IPS-NIHi7 (cell line): ENCODE data around the gene TNFRSF4.
"Not testable (repeated sequence)": the region's sequence is repeated elsewhere in the genome, so short reads cannot be mapped to it uniquely, and the experiment has no call there.

Source experiments
- DNase-seq: peaks from one replicate; pipeline ENCODE4 v3.0.0; 2012; ENCODE audit warnings: mixed read lengths; ENCODE audit errors: extremely low spot score

TNFRSF4 gene

DNA sequence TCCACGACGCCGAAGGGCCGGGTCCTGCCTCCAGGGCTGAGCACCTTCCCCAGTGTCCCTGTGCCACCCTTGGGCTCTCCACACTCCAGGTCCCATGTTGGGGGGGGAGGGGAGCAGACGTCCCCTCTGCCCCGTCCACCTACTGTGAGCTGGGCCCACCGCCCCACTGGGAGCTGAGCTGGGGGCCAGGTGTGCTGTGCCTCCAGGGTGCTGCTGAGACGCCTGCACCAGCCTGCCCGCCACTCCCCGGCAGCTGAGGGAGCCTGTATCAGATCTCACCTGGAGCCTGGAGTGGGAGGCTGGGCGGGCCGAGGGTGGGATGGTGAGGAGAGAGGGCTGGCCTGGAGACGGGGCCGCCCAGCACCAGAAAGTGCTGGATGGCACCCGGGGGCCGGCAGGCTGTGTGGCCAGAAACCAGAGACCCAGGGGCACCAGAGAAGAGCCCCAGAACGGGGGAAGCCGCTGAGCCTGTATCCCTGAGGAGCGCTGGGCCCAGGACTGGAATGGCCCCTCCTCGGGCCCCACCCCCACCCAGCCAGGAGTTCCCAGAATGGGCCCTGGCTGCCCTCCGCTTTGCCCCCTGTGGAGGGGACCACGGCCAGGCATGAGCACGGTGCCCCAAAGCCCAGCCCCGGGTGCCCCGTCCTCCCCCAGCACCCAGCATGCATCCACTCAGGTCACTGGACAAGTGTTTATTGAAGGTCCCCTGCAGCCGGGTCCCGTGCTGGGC lies 11.0 kb downstream of the TNFRSF4 start:
- no peak for DNase-seq

DNA sequence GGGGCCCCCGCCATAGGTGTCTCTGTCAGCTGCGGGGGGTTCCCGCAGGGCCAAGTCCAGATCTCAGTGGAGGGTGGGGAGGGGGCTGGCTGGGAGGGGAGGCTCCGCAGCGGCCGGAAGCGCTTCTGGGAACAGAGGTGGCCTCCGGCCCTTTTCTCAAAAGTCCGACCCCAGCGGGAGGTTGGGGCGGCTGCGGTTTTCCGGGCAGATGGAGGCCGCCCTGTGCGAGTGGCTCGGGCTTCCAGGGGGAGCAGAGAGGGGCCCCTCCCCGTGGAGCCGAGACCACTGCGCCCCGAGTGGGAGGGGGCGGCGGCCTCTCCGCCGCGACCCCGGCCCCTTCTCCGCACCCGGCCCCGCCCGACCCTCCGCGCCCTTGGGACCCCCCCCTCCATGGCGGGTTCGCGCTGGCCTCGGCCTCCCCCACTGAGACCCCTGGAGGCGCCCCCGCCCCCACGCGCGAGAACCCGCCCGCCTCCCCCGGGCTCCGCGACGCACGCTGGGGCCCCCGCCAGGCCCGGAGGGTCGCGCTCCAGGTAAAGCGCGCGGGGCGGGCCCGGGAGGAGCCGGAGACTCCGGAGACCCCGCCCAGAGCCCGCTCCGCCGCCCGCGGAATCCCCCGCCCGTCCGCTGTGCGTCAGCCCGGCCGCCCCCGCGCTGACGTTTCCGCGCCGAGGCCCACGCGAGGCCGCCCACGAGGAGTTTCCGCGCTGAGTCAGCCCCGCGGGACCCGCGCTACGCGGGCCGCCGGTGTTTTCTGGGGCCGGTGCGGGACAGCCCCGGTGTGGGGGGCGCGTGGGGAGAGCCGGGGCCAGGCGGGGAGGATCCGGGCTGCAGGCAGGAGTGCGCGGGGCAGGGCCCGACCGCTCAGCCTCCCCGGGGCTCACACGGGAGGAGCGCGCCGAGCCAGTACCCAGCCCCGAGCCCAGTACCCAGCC lies 12.8 kb downstream of the TNFRSF4 start:
- peak; percentile 81 for DNase-seq

DNA sequence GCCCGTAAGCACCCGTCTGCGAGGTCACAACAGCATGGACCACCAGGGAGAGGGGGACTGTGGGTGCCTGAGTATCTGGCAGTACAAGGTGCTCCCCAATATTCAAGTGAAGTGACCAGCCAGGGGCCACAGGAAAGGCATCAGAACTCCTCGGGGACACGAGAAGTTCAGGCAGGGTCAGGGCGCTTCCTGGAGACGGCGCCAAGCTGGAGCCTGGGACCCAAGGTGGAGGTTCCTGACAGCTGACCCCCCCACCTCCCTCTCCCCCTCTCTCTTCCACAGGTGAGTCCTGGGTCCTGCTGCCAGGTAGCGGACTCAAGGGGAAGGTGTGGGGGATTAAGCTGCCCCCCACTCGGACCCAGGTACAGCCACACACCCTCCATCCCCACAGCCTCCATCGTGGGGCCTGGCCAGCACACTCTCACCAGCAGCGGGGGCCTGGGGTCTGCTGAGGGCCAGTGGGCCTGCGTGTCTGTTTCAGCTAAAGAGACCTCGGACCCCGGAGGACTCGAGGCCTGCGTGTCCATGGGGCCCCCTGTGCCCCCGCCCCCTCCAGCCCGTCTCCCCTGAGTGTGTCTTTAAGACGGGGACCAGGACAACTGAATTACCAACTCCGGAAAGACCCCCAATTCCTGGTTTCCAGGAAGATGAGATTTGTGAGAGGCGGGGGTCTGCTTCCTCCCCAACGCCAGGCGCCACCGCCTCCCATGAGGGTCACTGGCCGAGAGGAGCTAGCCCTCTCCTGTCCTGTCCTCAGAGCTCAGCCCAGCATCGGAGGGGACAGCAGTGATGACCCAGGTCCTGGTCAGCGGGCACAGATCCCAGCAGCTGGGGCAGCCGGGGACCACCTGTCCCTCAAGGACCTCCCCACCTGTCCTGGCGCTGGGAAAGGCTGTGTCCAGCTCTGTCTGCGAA lies 13.7 kb downstream of the TNFRSF4 start:
- DNase-seq: no peak

DNA sequence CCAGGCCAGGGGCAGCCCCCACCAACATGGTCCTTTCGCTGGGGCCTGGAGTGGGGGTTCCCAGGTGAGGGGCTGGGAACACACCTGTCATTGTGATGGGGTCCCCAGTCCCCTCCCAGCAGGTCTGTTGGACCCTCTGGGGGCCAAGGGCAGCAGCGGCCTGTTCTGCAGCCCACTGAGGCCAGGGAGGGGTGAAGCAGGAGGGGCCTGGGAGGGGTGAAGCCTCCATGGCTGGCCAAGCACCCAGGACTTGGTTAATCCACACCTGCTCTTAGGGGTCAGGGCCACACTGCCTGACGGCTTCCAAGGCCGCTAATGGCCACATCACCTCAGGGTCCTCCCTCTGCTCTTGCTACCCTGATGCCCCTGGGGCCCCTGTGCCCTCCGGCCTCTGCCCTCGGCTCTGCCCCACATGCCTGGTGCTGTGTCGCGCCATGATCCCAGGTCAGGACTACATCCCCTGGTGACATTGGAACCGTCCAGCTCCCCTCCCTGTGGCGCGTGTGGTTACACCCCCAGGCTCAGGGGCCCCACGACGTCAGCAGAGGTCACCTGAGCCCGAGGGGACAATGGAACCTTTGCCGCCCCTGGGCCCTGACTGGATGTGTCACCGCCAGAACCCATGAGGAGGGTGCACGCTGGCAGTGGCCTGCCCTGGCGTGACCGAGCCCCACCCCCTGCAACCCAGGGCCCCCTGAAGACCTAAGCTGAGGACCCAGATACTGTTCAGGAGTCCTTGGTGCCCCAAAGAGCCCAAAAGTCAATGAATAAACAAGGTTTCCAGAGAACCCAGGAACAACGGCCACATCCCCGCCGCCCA lies 14.6 kb downstream of the TNFRSF4 start:
- DNase-seq: no peak

DNA sequence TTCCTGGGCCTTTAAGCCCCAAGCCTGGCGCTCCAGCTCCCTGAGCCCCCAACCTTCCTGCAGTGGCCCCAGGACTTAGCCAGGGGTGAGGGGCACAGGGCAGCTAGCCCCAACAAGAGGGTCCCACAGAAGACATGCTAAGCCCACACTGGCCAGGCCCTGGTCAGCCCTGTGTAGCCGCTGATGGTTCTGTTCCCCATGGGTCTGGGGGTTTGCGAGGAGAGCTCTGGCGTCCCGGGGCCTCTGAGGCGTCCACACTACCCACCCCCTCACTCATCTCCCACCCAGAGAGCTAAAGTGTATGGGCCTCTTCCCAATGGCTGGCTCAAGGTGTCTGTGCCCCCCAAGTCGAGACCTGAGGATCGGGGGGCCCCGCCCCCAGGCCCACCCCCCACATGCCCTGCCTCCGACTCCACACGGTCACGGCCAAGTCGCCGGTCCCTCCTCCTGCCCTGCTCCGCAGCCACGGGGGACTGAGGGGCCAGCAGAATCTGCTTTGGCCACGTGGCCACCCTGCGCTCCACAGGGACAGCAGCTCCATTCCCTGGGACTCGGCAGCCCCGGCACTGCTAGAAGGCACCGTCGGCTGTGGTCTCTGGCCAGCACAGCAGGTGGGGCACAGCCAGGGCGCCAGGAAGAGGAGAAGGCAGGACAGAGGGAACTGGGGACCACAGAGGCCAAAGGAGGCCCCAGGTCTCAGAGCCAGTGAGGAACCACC lies 15.4 kb downstream of the TNFRSF4 start:
- no peak for DNase-seq

DNA sequence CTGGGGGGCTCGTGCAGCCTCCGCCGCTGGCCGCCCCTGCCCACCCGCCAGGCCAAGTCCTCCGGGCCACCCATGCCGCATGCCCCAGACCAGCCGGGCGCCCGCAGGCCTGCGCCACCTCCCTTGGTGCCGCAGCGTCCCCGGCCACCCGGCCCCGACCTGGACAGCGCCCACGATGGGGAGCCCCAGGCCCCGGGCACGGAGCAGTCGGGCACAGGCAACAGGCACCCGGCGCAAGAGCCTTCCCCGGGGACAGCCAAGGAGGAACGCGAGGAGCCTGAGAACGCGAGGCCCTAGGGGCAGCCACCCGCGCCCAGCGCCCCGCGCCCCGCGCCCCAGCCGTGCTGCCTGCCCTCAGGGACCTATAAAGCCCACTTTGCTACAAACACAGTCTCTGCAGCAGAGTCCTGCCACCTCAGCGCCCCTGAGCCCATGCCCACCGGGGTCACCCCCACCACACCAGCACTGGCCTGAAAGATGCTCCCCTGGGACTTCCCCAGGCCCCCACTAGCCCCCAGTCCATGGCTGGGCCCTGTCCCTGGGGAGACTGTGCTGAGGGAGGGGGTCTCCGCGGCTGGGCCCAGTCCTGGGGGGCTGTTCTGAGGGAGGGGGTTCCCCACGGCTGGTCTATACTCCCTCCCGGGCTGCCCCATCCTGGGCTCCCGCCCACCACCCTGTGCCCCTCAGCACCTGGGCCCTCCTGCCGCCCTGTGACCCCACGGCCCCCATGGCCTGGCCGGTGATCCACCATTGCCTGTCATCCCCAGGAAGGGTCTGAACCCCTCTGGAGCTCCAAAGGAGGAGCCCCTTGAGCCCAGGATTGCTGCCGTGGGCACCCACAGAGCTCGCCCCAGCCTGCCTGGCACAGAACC lies 16.2 kb downstream of the TNFRSF4 start:
- no peak for DNase-seq

DNA sequence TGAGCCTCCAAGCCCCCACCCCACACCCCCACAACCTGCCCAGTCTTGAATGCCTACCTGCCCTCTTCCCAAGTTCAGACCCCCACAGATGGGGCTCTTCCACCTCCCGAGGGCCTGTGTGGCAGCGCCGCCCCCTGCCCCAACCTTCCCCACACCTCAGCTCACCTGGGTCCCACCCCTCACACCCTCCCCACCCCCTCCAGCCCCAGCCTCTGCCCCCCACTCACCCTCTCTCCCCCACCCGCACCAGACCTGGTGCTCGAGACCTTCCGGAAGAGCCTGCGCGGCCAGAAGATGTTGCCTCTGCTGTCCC lies 16.8 kb downstream of the TNFRSF4 start:
- no peak for DNase-seq

DNA sequence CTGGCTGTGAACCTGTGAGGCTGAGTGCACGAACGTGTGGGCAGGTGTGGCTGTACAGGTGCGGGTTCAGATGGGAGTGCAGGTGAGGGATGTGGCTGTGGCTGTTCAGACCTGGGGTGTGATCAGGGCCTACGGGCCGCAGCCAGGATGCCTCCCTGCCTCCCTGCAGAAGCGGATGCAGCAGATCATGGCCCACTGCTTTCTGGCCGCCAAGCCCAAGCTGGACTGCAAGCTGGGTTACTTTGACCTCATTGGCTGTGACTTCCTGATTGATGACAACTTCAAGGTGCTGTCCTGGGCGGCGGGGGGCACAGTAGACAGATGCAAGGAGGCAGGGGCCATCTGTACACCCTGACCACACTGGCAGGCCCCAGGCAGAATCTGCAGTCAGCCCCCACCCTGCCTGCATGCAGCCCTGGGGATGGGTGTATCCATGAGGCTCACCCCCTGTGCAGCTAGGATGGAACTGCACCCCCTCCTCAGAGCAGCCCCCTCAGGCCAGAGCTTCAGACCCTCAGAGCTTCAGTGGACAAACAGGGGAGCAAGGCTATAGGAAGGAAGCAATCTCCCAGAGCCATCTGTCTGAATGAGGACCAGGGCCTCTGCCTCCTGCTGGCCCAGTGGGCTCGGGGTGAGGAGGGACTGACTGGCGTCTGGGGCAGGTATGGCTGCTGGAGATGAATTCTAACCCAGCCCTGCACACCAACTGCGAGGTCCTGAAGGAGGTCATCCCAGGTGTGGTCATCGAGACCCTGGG lies 17.3 kb downstream of the TNFRSF4 start:
- DNase-seq: no peak

DNA sequence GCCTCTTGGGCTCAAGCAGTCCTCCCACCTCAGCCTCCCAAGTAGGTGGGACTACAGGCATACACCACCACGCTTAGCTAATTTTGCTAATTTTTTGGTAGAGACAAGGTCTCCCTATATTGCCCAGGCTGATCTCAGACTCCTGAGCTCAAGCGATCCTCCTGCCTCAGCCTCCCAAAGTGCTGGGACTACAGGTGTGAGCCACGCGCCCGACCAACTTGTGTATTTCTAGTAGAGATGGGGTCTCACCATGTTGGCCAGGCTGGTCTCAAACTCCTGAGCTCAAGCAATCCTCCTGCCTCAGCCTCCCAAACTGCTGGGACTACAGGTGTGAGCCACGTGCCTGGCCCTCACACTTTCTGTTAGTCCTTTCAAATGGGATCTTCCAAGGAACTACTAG lies 18.2 kb downstream of the TNFRSF4 start:
- DNase-seq: not testable (repeated sequence)

DNA sequence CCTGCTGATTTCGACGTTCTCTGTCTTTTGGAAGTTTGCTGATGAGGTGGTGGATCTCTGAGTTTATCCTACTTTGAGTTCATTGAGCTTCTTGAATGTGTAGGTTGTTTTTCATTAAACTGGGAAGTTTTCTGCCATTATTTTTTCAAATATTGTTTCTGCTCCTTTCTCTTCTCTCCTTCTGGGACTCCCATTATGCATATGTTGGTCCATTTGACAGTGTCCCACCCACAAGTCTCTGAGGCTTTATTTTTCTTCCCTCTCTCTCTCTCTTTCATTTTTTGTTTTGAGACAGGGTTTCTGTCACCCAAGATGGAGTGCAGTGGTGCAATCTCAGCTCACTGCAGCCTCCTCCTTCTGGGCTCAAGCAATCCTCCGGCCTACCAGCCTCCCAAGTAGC lies 19.2 kb downstream of the TNFRSF4 start:
- DNase-seq: no peak

DNA sequence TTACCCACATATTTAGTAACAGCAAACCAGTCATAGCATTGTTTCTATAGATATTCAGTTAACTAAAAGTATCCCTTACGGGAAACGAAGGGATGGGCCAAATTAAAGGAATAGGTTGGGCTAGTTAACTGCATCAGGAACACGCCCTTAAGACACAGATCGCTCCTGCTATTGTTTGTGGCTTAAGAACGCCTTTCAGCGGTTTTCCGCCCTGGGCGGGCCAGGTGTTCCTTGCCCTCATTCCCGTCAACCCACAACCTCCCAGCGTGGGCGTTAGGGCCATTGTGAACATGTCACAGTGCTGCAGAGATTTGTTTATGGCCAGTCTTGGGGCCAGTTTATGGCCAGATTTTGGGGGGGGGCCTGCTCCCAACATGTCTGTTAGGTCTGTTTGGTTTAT lies 22.2 kb downstream of the TNFRSF4 start:
- no peak for DNase-seq

DNA sequence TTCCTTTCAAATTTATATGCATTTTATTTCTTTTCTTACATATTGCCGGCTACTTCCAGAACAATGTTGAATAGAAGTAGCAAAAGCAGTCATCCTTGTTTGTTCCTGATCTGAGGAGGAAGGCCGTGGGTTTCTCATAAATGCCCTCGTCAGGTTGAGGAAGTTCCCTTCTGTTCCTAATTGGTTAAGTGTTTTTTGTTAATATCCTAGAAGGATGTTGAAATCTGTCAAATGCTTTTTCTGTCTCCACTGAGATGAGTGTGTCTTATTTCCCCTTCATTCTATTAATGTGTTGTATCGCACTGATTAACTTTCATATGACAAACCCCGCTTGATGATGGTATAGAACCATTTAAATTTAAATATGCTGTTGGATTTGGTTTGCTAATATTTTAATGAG lies 24.8 kb downstream of the TNFRSF4 start:
- no peak for DNase-seq

DNA sequence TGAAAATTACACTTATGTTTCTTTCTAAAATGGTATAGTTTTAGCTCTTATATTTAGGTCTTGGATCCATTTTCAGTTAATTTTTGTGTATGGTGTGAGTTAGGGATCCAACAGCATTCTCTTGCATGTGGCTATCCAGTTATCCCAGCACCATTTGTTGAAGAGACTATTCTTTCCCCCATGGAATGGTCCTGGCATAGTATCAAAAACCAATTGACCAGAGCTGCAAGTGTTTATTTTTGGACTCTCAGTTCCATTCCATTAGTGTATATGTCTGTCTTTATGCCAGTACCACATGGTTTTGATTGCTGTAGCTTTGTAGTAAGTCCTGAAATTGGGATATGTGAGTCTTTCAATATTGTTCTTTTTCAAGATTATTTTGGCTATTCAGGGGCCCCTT lies 26.0 kb downstream of the TNFRSF4 start:
- DNase-seq: no peak

DNA sequence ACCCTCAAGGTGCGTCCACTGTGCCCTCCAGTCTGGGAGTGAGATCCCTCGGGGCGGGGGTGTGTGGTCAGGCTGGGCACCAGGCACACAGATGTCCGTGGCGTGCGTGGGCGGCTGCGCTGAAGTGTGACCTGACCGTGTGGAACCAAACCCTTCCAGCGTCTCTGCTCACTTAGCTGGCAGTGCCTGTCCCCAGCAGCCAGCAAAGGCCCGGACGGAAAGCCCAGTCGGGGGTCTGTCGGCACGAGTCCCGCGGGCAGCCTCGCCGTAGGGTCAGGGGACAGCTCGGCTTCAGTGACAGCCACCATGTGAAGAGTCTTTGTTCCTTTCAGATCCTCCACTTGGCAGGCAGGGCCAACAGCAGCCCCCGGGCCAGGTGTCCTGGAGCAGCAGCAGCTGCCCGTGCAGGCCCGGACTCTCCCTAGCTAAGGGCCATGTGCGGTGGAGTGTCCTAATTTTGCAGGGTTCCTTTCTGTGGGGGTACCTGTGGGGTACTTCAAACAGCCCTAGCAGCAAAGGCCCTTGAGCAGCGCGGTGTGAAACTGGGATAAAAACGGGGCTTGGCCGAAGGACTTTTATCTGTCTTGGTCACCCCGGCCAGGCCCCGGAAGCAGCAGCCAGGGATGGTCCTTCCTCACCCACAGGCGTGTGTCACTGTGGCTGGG lies 28.7 kb downstream of the TNFRSF4 start:
- DNase-seq: no peak

DNA sequence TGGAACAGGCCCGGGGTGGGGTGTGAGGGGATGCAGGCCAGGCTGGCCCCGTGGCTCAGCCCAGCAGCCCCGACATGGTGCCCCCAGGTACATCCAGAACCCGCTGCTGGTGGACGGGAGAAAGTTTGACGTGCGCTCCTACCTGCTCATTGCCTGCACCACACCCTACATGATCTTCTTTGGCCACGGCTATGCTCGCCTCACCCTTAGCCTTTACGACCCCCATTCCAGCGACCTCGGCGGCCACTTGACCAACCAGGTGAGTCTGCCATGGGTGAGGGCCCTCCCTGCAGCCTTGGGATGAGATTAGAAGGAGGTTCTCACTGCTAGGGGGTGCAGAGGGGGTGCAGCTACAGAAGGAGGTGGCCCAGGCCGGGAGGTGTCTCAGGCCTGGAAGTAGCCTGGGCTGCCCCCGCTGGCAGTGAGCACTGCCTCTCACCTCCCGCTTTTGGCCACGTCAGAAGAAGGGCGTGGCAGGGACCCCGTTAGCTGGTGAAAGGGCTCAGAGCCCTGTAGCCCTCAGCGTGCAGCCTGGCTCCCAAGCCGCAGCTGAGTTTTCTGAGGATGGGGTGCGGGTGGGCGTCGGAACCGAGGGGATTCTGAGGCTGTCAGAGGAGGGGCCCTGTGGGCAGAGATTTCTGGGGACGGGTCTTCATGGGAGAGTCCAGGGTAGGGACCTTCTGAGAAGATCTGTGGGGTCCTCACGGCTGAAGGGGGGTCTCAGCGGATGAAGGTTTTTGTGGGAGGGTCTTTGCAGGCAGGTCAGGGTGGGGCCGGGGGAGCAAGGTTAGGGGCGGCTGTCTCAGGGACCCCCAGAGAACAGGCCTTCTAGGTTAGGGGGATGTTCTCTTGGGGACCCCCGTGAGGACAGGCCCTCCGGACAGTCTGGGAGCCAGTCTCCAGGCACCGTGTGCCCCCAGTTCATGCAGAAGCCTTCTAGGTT lies 29.8 kb downstream of the TNFRSF4 start:
- no peak for DNase-seq

DNA sequence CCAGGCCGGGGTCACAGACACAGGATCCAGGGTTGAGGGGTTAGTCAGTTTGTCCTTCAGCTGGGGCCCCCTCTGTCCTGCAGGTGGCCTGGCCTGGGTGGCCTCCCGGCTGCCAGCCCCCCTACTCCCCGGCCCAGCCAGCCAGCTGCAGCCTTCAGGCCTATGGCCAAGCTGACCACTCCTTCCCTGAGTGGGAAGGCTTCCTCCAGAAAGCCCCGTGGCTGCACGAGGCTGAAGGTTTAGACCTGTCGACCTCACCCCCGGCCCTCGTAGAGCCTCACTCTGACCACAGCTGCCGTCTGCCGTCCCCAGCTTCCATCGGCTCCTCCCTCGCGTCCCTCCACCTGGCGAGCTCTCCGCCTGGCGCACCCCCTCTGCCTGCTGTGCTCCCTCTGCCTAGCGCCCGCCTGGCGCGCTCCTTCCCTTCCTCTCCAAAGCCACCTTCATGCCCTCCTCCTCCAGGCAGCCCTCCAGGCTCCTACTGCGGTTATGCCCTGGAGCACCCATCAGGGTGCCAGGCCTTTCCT lies 30.7 kb downstream of the TNFRSF4 start:
- no peak for DNase-seq
